H7 (cell line): ENCODE results near the gene SEC31B. TPM values are rescaled to one million over a fixed set of nuclear protein-coding genes. Genes with fewer than 3 reads are reported as not detected.

Source experiments
- DNase-seq: peaks from one replicate; pipeline ENCODE4 v3.0.0; 2012
- H3K27me3 ChIP-seq: 2 replicates; pipeline ENCODE4 v1.6.0; 2011; ENCODE audit warnings: mild to moderate bottlenecking, low read length; ENCODE audit not compliant: control insufficient read depth, insufficient read depth
- H3K36me3 ChIP-seq: replicated peaks from 2 replicates; pipeline ENCODE4 v1.5.1; 2011; ENCODE audit warnings: low read length; ENCODE audit not compliant: control insufficient read depth, insufficient read depth
- H3K4me3 ChIP-seq: 2 replicates; pipeline ENCODE4 v1.5.1; 2011; ENCODE audit warnings: low read depth, mild to moderate bottlenecking, control low read depth, low read length, moderate library complexity; ENCODE audit not compliant: insufficient read depth
- total RNA-seq: library from RNA; depleted of rRNA; stranded (reverse); fragments of >200 nt; shearing (Covaris generic); gene quantifications from 2 replicates; pipeline ENCODE4 v1.2.3, GENCODE V29; 2014

The SEC31B gene
- total RNA-seq, 1 experiment from 2014 or later = 1.3 TPM

DNA sequence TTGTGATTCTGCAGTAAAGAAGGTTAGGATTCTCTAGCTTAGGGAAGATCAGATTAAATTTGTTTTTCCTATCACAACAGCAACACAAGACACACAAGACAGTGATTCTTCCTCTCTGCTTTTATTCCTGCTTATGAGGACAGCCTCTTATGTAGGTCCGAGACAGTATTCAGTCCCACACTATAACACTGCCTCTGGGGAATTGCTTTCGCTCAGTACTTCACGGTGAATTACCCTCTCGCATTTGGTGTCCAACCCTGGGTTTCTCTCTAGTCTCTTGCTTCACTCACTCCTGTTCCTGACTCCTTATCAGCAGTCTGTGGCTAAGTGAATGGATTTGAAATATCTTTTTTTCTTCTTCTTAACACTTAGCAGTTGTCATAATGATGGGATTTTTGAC lies 17.8 kb upstream of the SEC31B start:
- no peaks in the 10 kb centered on the region for H3K27me3 ChIP-seq
- H3K4me3 ChIP-seq = no peak overlapping the region
- no peak for DNase-seq
- H3K36me3 ChIP-seq = peaks cover 24% of the 10 kb centered on the region

DNA sequence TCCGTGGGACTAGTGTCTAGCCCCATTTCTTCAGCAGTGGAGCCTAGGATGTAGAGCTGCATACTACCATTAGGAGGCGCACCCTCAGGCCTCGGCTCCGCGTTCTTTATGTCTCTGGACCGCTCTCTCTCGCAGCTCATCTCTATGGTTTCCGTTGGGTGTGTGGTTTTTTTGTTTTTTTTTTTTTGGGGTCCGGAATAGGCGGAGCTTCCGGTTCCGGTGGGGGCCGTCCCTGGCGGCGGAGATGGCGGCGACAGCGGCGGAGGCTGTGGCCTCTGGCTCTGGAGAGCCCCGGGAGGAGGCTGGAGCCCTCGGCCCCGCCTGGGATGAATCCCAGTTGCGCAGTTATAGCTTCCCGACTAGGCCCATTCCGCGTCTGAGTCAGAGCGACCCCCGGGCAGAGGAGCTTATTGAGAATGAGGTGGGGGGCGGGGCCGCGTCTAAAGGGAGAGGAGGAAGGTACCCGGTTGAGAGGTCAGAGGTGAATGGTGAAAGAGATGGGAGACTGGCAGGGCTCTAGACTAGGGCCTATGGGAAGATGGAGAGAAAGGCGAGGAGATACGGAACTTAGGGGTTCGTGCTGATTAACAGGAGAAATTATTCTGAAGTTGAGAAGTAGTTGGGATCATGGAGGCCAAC lies 16.2 kb upstream of the SEC31B start, which contains the start of gene HIF1AN:
Gene HIF1AN, plus strand, starts transcription at position 229 of the 639 bp plus-strand sequence. Its CDS starts 16 bp downstream, at position 245.
- H3K36me3 ChIP-seq = peaks cover 17% of the 10 kb centered on the region
- H3K27me3 ChIP-seq = no peaks in the 10 kb centered on the region
- DNase-seq = peak; percentile 94
- H3K4me3 ChIP-seq = peak within 1 kb of the TSS; percentile 60

DNA sequence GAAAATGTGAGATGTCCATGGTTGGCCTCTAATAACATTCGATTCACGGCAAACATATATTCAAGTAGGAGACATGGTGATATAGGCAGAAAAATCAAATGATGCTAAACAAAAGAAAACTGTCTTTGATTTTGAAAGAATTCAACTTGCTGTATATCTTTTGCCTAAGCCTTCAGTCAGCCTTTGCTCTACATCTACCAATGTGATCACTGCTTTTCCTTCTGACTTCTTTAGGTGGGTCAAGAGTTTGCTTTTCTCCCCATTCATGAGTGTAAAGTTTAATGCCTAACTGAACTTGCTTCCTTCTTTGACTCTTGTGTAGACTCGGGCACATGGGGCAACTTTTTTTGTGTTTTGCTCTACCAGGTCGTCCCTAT lies 15.7 kb upstream of the SEC31B start:
- DNase-seq = no peak
- H3K36me3 ChIP-seq = peaks cover 12% of the 10 kb centered on the region

DNA sequence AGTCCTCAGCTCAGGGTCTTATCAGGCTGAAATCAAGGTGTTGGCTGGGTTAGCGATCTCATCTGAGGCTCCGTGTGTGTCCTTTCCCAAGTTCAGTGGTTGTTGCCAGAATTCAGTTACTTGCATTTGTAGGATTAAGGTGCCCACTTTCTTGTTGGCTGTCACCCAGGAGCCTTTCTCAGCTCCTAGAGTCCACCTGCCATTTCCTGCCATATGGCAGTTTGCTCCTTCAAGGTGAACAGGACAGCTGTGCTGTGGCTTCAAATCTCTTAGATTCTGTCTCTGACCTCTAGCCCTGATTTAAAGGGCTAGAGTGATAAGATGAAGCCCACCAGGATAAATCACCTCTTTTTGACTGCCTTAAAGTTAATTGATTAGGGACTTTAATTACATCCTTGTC lies 15.1 kb upstream of the SEC31B start:
- Histone ChIP-seq H3K27me3 (no peaks in the 10 kb centered on the region), H3K36me3 (peaks cover 11% of the 10 kb centered on the region), H3K4me3 (no peak overlapping the region)
- DNase-seq = no peak

More for the DNA sequence above, 15.7 kb upstream of the SEC31B start:
- H3K4me3 ChIP-seq = no peak overlapping the region
- no peaks in the 10 kb centered on the region for H3K27me3 ChIP-seq

DNA sequence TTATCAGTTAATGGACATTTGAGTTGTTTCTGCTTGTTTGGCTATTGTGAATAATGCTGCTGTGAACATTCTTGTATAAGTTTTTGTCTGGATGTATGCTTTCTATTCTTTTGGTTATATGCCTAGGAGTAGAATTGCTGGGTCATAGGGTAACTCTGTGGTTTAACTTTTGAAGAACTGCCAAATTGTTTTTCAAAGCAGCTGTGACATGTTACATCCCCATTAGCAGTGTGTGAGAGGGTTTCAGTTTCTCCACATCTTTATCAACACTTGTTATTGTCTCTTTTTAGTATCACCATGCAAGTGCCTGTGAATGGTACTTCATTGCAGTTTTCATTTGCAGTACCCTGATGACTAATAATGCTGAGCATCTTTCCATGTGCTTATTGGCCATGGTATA lies 12.1 kb upstream of the SEC31B start:
- H3K27me3 ChIP-seq = no peaks in the 10 kb centered on the region
- H3K36me3 ChIP-seq = peaks cover under 1% of the 10 kb centered on the region; the same call in 1 of the 2 replicates
- no peak for DNase-seq
- no peak overlapping the region for H3K4me3 ChIP-seq

DNA sequence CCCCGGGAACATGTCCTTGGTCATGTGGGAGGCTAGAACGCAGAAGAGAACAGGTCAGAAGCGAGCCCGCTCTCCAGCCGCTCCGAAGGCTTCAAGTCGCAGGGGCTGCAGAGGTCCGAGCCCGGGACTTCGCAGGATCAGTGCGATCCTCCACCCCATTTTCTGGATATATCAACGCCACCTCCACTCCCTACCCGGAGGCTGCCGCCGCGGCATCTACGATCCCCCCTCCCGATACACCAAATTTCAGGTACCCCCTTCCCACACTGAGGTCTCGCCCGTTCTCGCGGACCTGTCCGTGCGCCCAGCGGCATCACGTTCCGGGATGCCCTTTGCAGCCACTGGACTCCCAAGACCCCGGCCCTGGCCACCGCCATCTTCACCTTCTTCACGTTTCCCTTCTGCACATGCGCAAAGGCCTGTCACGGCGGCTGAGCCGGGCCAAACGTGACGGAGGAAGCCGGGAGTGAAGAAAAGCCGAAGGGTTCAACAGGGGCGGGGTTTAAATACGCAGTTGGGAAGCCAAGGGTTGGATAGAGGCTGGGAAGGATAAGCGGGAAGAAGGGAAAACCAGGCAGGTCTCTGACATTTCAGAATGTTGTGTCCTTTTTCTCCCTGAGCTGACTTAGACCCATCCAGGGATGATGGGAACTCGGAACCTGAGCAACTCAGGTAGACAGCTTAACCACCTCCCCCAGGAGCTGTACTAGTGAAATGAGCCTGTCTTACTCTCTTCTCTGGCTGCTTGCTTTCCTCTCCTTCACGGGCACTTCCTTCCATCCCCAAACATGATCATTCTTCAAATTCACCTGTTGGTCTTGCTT lies 10.0 kb upstream of the SEC31B start, which contains the start of gene NDUFB8:
Gene NDUFB8, minus strand, starts transcription at position 397 of the 824 bp plus-strand sequence. Its CDS starts 20 bp downstream, at position 377.
- peak within 1 kb of the TSS; percentile 93 for H3K4me3 ChIP-seq
- peak; percentile 86 for DNase-seq
- peaks cover 8% of the 10 kb centered on the region for H3K36me3 ChIP-seq
- no peaks in the 10 kb centered on the region for H3K27me3 ChIP-seq

DNA sequence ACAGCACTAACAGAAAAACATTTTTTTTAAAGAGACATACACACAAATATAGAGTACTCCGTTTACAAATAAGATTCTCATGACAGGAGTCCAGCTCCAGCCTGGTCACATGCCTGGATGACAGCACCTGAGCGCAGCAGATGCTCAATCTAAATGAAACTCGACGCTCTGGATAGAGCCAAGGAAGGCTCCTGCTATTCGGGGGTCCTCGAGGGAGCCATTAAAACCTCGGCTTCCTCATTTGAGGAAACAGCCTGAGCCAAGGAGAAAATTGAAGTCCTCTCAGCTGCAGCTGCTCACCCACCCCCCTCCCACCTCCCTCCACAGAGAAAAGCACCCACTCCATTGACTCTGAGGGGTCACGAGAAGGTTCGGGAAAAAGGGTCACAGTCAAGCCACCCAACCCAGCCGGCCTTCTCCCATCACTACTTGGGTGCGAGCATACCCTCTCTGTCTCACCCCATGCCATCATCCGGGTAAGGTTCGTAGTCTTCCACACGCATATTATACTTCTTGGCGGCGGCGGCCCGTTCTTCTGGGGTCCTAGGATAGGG lies 9.3 kb upstream of the SEC31B start:
- Histone ChIP-seq H3K4me3 (peak overlapping the region; percentile 93), H3K27me3 (no peaks in the 10 kb centered on the region), H3K36me3 (peaks cover 11% of the 10 kb centered on the region)
- no peak for DNase-seq

DNA sequence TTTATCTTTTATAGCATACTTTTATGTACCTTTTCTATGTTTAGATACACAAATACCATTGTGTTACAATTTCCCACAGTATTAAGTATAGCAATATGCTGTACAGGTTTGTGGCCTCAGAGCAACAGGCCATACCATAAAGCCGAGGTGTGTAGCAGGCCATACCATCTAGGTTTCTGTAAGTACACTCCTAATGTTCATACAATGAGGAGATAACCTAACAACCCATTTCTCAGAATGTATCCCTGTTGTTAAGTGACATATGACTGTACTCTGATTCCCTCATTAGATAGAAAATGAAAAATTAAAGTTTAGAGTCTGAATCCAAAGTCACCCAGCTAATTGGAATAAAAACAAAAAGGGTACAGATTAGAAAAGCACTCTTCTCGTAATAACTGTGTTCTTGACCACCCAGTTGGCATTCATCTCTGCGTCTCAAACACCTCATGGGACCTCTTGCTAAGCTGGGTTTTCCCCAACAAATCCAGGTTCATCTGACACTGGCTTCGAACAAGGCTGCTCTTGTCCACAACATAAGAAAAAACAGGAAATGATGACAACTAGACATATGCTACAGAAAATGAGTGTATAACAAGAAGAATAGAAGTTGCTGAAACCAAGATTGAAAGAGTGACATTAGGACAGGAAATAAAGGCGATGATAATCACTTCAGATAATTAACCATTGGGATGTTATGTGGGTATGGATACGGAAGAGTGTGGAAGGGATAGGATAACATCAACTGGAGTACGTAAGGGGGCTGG lies 8.6 kb upstream of the SEC31B start:
- DNase-seq = no peak
- H3K4me3 ChIP-seq = no peak overlapping the region
- peaks cover 11% of the 10 kb centered on the region for H3K36me3 ChIP-seq
- H3K27me3 ChIP-seq = no peaks in the 10 kb centered on the region

DNA sequence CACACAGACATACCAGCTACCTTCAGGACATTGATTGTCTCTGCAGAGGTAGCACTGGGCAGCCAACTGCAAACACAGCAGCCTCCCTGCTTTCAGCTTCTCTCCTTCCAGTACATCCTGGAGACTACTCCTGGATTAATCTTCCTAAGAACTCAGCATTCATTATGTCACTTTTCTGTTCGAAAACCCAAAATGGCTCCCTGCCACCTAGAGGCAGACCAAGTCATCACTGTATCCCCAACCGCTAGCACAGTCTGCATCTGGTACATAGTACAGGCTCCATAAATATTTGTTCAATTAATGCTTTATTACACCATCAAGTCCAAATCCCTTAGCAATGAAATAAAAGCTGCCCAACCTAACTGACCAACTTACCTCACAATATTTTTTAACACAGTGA lies 5.0 kb upstream of the SEC31B start:
- peaks cover 10% of the 10 kb centered on the region for H3K27me3 ChIP-seq
- DNase-seq = no peak
- no peak overlapping the region for H3K4me3 ChIP-seq
- H3K36me3 ChIP-seq = peaks cover 11% of the 10 kb centered on the region

DNA sequence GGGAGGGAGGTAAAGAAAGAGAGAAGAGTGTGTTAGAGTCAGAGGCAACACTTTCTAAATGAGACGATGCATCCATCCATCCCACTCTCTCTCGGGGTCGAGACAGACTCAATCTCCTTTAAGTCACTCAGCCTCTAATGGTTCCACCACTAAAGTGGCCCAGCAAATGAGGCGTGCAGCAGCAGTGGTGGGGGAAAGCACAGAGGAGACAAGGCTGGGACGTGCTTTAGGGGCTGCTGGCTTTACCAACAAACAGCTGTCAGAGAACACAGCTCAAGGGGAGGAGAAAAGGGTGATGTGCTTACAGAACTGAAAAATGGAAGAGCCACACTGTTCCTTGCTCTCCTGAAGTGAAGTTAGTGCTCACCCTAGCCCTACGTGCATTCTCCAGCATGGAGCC lies 4.5 kb upstream of the SEC31B start:
- H3K36me3 ChIP-seq = peaks cover 11% of the 10 kb centered on the region
- DNase-seq = no peak
- no peak overlapping the region for H3K4me3 ChIP-seq
- H3K27me3 ChIP-seq = peaks cover 14% of the 10 kb centered on the region

DNA sequence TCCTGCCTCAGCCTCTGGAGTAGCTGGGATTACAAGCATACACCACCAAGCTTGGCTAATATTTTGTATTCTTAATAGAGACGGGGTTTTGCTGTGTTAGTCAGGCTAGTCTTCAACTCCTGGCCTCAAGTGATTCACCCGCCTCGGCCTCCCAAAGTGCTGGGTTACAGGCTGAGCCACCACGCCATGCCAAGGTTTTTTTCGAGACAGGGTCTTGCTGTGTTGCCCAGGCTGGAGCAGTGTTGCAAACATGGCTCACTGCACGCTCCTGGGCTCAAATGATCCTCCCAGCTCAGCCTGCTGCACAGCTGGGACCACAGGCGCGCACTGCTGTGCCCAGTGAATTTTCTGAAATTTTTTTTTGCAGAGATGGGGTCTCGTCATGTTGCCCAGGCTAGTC lies 3.3 kb upstream of the SEC31B start:
- no peak for DNase-seq
- peaks cover 11% of the 10 kb centered on the region for H3K36me3 ChIP-seq
- no peak overlapping the region for H3K4me3 ChIP-seq
- peaks cover 18% of the 10 kb centered on the region for H3K27me3 ChIP-seq

DNA sequence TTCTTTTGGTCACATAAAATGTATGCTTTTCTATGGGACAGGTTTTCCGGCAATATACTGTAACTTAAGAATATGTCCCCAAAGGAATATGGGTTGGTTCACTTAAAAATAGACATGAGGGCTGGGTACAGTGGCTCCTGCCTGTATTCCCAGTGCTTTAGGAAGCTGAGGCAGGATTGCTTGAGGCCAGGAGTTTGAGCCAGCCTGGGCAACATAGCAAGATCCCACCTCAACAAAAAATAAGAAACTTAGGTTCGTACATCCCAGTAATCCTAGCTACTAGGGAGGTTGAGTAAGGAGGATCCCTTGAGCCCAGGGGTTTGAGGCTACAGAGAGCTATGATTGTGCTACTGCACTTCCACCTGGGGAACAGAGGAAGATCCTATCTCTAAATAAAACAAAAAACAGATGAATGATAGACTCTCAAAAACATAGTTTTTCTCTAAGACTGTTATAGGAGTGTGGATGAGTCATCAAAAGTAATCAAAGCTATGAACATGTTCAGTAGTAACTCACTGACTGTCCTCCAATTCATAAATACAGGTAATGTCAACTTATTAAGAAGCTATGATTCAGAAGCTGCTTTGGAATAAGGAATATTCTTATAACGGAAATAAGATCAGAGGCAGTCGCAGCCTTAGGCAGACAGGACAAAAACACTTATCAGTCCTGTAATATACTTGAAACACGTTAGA lies 2.6 kb upstream of the SEC31B start:
- DNase-seq = no peak
- Histone ChIP-seq H3K4me3 (no peak overlapping the region), H3K36me3 (peaks cover 11% of the 10 kb centered on the region), H3K27me3 (peaks cover 18% of the 10 kb centered on the region)

DNA sequence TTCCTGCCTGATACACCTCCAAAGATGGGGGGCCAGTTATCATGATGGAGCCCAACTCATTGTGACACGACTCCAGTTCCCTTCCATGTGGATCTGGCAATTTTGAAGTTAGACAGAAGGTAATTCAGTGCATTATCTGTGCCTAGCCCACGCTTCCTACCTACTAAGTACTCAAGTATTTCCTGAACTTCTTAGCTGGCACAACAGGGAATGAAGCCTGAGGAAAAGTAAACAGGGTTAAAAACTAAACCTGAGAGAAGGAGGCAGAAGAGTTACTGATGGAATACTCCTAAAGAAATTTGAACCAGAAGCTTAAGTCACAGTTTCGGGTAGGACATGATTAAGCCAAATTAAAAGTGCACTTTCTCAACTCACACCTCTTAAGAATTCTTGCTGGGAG lies 1.1 kb upstream of the SEC31B start:
- Histone ChIP-seq H3K4me3 (no peak overlapping the region), H3K27me3 (peaks cover 18% of the 10 kb centered on the region), H3K36me3 (peaks cover 3% of the 10 kb centered on the region)
- no peak for DNase-seq

DNA sequence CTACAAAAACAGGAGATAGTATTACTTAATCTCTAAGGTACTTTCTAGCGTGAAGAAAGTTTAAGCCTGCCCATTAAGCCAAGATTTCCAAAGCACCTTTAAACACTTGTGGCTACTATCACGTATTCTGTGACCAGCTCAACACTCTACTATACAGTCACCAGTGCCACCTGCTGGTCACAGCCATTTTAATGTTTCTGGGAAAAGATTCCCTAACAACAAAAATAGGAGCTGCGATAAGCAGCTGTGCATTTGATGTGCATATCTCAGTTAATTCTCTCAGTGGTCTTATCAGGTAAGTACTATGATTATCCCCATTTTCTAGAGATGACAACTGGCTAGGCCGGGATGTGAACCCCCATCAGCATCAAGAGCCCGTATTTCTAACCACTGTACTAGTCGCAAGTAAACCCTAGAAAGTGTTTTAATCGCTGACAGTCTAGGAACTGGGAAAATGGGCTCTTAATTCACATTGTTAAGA lies 860 bp downstream of the SEC31B start:
- H3K4me3 ChIP-seq = peak overlapping the region; percentile 64; the same call in 1 of the 2 replicates
- H3K27me3 ChIP-seq = peaks cover 18% of the 10 kb centered on the region
- H3K36me3 ChIP-seq = no peaks in the 10 kb centered on the region
- peak; percentile 73 for DNase-seq
